Stimulated activated CD4-positive, alpha-beta T cell treated with anti-CD3 and anti-CD28 coated beads, Interleukin-4, amount 100 ng/mL, for 1 hour (primary cell): ENCODE results near the gene CAPZB.
A peak's percentile ranks its signal among the peaks of the same experiment; 100 is the strongest.

Experiments used
- DNase-seq: peaks from one replicate; pipeline ENCODE4 v3.0.0-alpha.2; 2020

The CAPZB gene

GRCh38 chr1:19447550-19447949 is 37.8 kb downstream of the CAPZB start:
- DNase-seq, result no peak

- DNase-seq, result no peak
Observed at GRCh38 chr1:19445417-19446342, 39.7 kb downstream of the CAPZB start.

GRCh38 chr1:19444296-19445021 is 40.9 kb downstream of the CAPZB start:
- DNase-seq, result no peak

GRCh38 chr1:19443326-19443725 is 42.0 kb downstream of the CAPZB start:
- no peak for DNase-seq

GRCh38 chr1:19442154-19443096 is 42.9 kb downstream of the CAPZB start:
- no peak for DNase-seq

- no peak for DNase-seq
Observed at GRCh38 chr1:19441048-19441780, 44.1 kb downstream of the CAPZB start.

GRCh38 chr1:19439464-19440171 is 45.7 kb downstream of the CAPZB start:
- DNase-seq, result peak; percentile 31

- no peak for DNase-seq
Observed at GRCh38 chr1:19438516-19439195, 46.7 kb downstream of the CAPZB start.

GRCh38 chr1:19437891-19438294 is 47.4 kb downstream of the CAPZB start:
- DNase-seq, result no peak

GRCh38 chr1:19436716-19437476 is 48.4 kb downstream of the CAPZB start:
- no peak for DNase-seq

- DNase-seq, result no peak
Observed at GRCh38 chr1:19435851-19436455, 49.4 kb downstream of the CAPZB start.

- DNase-seq, result no peak
Observed at GRCh38 chr1:19435181-19435580, 50.2 kb downstream of the CAPZB start.

- no peak for DNase-seq
Observed at GRCh38 chr1:19433719-19433998, 51.7 kb downstream of the CAPZB start.

- DNase-seq, result no peak
Observed at GRCh38 chr1:19432943-19433718, 52.2 kb downstream of the CAPZB start.

- DNase-seq, result no peak
Observed at GRCh38 chr1:19430121-19431068, 54.9 kb downstream of the CAPZB start.

- DNase-seq, result no peak
Observed at GRCh38 chr1:19429611-19430010, 55.7 kb downstream of the CAPZB start.

- no peak for DNase-seq
Observed at GRCh38 chr1:19427087-19427781, 58.1 kb downstream of the CAPZB start.
